Astrocyte of the cerebellum (primary cell): ENCODE measurements around the gene TRIB2.

Source experiments
- DNase-seq: peaks from one replicate; pipeline ENCODE4 v3.0.0-alpha.2; 2011; ENCODE audit warnings: low read depth
- H3K4me3 ChIP-seq: 2 replicates; pipeline ENCODE4 v1.5.1; 2011; ENCODE audit warnings: mild to moderate bottlenecking, low read depth, low read length, moderate library complexity
- CTCF ChIP-seq: IDR thresholded peaks from 2 replicates; pipeline ENCODE4 v1.5.1; 2012; ENCODE audit warnings: low read length, low read depth, moderate library complexity, mild to moderate bottlenecking; ENCODE audit errors: missing control alignments
- in situ Hi-C: cut with HindIII; loops from 2 replicates; pipeline ENCODE4 v1.10.0; 2017; ENCODE audit warnings: low sequenced_read_pairs

Gene TRIB2

GRCh38 chr2:12776521-12776961, 59.8 kb downstream of the TRIB2 start:
- in situ Hi-C loops = no loop called here
- no peak for DNase-seq
- TF ChIP-seq CTCF = no peak
- H3K4me3 ChIP-seq = no peak overlapping the region

- no peak for DNase-seq
- no peak for TF ChIP-seq CTCF
Measured at GRCh38 chr2:12778369-12778768, 61.6 kb downstream of the TRIB2 start.

GRCh38 chr2:12778811-12779579, 62.3 kb downstream of the TRIB2 start:
- no peak for DNase-seq
- TF ChIP-seq CTCF = no peak
- in situ Hi-C loops = no loop called here
- no peak overlapping the region for H3K4me3 ChIP-seq

More at GRCh38 chr2:12778369-12778768, 61.6 kb downstream of the TRIB2 start:
- no peak overlapping the region for H3K4me3 ChIP-seq
- in situ Hi-C loops = no loop called here

GRCh38 chr2:12781329-12781728, 64.6 kb downstream of the TRIB2 start:
- no peak for DNase-seq
- H3K4me3 ChIP-seq = no peak overlapping the region
- TF ChIP-seq CTCF = no peak
- in situ Hi-C loops = no loop called here

GRCh38 chr2:12787891-12788801, 71.4 kb downstream of the TRIB2 start:
- no peak for TF ChIP-seq CTCF
- peak; percentile 92 for DNase-seq
- in situ Hi-C loops = no loop called here
- no peak overlapping the region for H3K4me3 ChIP-seq

- in situ Hi-C loops = no loop called here
- H3K4me3 ChIP-seq = no peak overlapping the region
- TF ChIP-seq CTCF = no peak
- no peak for DNase-seq
Measured at GRCh38 chr2:12791906-12792305, 75.2 kb downstream of the TRIB2 start.
